GM12878 (cell line): Measurements from ENCODE around the gene DNTT. TPM values are rescaled to one million over a fixed set of nuclear protein-coding genes. Genes with fewer than 3 reads are reported as not detected.

Experiments
- ATAC-seq: fragments of 200-7000 bp; cut with Tn5 transposase; 3 replicates; pipeline ENCODE4 v1.9.1; 2020; ENCODE audit warnings: mild to moderate bottlenecking, moderate library complexity
- BruUV-seq: library from RNA; stranded (reverse); fragments of 400-500 nt; replicated peaks from 2 replicates; lab custom pipeline; 2021; lab: Mats Ljungman, UMichigan
- CTCF ChIA-PET: fragments of 300-600 bp; sonication (Branson Sonifier 250); formaldehyde crosslinking; extraction: SDS; loops from one replicate; lab custom pipeline; 2021; ENCODE audit warnings: inconsistent platforms; lab: Yijun Ruan, JAX
- POLR2A ChIA-PET: fragments of 350-600 bp; formaldehyde crosslinking; extraction: SDS; loops from one replicate; lab custom pipeline; 2021; ENCODE audit warnings: inconsistent platforms; lab: Charles Lee
- RAD21 ChIA-PET: fragments of 300-600 bp; sonication (Branson Sonifier 250); formaldehyde crosslinking; loops from one replicate; lab custom pipeline; 2023; ENCODE audit warnings: antibody characterized with exemption; ENCODE audit not compliant: unreplicated experiment; lab: Charles Lee
- SMC1A ChIA-PET: fragments of 300-600 bp; sonication (Branson Sonifier 250); formaldehyde crosslinking; loops from one replicate; lab custom pipeline; 2023; ENCODE audit not compliant: unreplicated experiment, uncharacterized antibody; lab: Charles Lee
- DNase-seq: peaks from one replicate; pipeline ENCODE4 v3.0.0-alpha.2; 2011; ENCODE audit warnings: low read depth, low spot score
- FAIRE-seq: peaks from 3 replicates; lab custom pipeline; 2011; peaks lifted over from hg19 to GRCh38; lab: Jason Lieb, UNC
- H2AFZ ChIP-seq: 2 replicates; pipeline ENCODE4 v1.6.0; 2011; ENCODE audit warnings: low read depth, low read length, control low read depth; ENCODE audit not compliant: control insufficient read depth
- H3K27ac ChIP-seq: 2 replicates; pipeline ENCODE4 v1.5.1; 2011; ENCODE audit warnings: control low read depth; ENCODE audit not compliant: control insufficient read depth, insufficient read depth
- H3K27me3 ChIP-seq, 2 experiments: replicated peaks in 1 of 2; 2 replicates each; pipeline versions ENCODE4 v1.6.0 to v1.6.1; 2011; ENCODE audit warnings: low read length in 1 of 2; ENCODE audit not compliant: control insufficient read depth in 2 of 2, insufficient read depth in 2 of 2
- H3K36me3 ChIP-seq, 2 experiments: 2 replicates each; pipeline ENCODE4 v1.5.1; 2011; ENCODE audit warnings: low read length in 1 of 2; ENCODE audit not compliant: control insufficient read depth in 2 of 2, insufficient read depth in 2 of 2
- H3K4me1 ChIP-seq: 2 replicates; pipeline ENCODE4 v1.6.1; 2011; ENCODE audit warnings: mild to moderate bottlenecking, low read length, moderate library complexity, mixed read lengths; ENCODE audit not compliant: control insufficient read depth, insufficient read depth
- H3K4me2 ChIP-seq: 2 replicates; pipeline ENCODE4 v1.6.0; 2011; ENCODE audit warnings: control low read depth; ENCODE audit not compliant: control insufficient read depth, insufficient read depth
- H3K4me3 ChIP-seq: fragments of 200-600 bp; sonication (generic); 2 replicates; pipeline ENCODE4 v1.5.1; 2016
- H3K79me2 ChIP-seq: 2 replicates; pipeline ENCODE4 v1.6.0; 2011; ENCODE audit warnings: low read length; ENCODE audit not compliant: control insufficient read depth, insufficient read depth
- H3K9ac ChIP-seq: 2 replicates; pipeline ENCODE4 v1.8.0; 2011; ENCODE audit warnings: low read length, control low read depth, mixed read lengths; ENCODE audit not compliant: control insufficient read depth, insufficient read depth
- H3K9me3 ChIP-seq: replicated peaks from 3 replicates; pipeline ENCODE4 v1.5.1; 2011; ENCODE audit warnings: mild to moderate bottlenecking, low read length; ENCODE audit not compliant: control insufficient read depth, insufficient read depth
- H4K20me1 ChIP-seq: 2 replicates; pipeline ENCODE4 v1.6.0; 2011; ENCODE audit not compliant: control insufficient read depth, insufficient read depth
- JUND ChIP-seq: IDR thresholded peaks from 2 replicates; pipeline ENCODE4 v1.6.1; 2012; ENCODE audit warnings: low read depth, mild to moderate bottlenecking, low read length, improper control_type of control experiment, moderate library complexity
- RAD51 ChIP-seq: fragments of 450-650 bp; IDR thresholded peaks from 2 replicates; pipeline ENCODE4 v1.6.1; 2016; ENCODE audit warnings: moderate library complexity, mild to moderate bottlenecking, inconsistent platforms
- TBL1XR1 ChIP-seq: IDR thresholded peaks from 2 replicates; pipeline ENCODE4 v1.6.1; 2012; ENCODE audit warnings: low read depth, low read length, improper control_type of control experiment
- WGBS: methylation state at CpG from one replicate; pipeline ENCODE4 v1.1.6; 2016; ENCODE audit warnings: low lambda C conversion rate; ENCODE audit not compliant: insufficient replicate concordance, insufficient coverage; ENCODE audit errors: missing lambda C conversion rate; 5-methylcytosine and 5-hydroxymethylcytosine counted together
- in situ Hi-C: fragments of 300-500 bp; cut with MboI; formaldehyde crosslinking; loops from 9 replicates; pipeline ENCODE4 v1.14.3; 2018; ENCODE audit warnings: mixed read lengths
- intact Hi-C: fragments of 100-400 bp; cut with micrococcal nuclease; formaldehyde crosslinking; loops from one replicate; pipeline ENCODE4 v1.14.2; 2022; ENCODE audit not compliant: unreplicated experiment
- polyA plus RNA-seq, 11 experiments: library from polyadenylated mRNA; depleted of rRNA in 4 of 11; unstranded in 6 of 11; stranded (reverse) in 5 of 11; fragments of >200 nt; fragmentation: Nextera tagmentation in 4 of 11; fragmentation: Illumina TruSeq in 1 of 11; extraction: Ambion mirVana in 4 of 11; extraction: Trizol in 1 of 11; gene quantifications; 1 replicate in 1 of 11; 2 replicates in 10 of 11; pipeline versions ENCODE4 v1.2.1 to v1.2.3, GENCODE V29; 2011 to 2016; ENCODE audit warnings: inconsistent platforms in 2 of 11, missing spikeins in 2 of 11, low read depth in 1 of 11
- total RNA-seq, 4 experiments: library from RNA; depleted of rRNA in 3 of 4; stranded (reverse); fragments of >200 nt in 3 of 4; fragmentation: Illumina TruSeq in 1 of 4; extraction: Trizol in 1 of 4; gene quantifications; 2 replicates each; pipeline versions ENCODE4 v1.2.1 to v1.2.3, GENCODE V29; 2013 to 2021
- TF ChIP-seq, protein P1 (sequence below): IDR thresholded peaks from 2 replicates; pipeline ENCODE4 v1.6.1; 2012; ENCODE audit warnings: mild to moderate bottlenecking, low read depth, low read length

The DNTT gene
- total and polyA plus RNA-seq, 10 of the 15 experiments (the other 5 are each of a cell fraction or from before 2014, with no cell fraction given): 0.06 to 0.13 (median 0.09) TPM; not detected in 5

DNA sequence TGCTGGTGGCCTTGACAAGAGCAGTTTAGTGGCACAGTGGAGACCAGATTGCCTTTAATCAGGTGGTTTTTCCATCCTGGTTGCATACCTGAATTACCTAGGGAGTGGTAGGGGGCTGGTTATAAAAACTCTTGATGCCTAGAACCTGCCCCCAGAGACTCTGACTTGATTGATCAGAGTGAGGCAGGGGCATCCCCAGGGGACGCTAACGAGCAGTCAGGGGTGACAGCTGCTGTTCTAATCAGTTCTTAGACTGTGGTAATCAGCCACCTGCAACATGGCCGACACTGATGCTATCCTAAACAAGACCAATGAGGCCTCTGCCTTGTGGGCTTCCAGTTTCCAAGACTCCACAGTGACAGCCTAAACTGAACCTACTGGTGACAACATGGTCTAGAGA is 56.5 kb downstream of the DNTT start (continued):
- TF ChIP-seq, protein P1, sequence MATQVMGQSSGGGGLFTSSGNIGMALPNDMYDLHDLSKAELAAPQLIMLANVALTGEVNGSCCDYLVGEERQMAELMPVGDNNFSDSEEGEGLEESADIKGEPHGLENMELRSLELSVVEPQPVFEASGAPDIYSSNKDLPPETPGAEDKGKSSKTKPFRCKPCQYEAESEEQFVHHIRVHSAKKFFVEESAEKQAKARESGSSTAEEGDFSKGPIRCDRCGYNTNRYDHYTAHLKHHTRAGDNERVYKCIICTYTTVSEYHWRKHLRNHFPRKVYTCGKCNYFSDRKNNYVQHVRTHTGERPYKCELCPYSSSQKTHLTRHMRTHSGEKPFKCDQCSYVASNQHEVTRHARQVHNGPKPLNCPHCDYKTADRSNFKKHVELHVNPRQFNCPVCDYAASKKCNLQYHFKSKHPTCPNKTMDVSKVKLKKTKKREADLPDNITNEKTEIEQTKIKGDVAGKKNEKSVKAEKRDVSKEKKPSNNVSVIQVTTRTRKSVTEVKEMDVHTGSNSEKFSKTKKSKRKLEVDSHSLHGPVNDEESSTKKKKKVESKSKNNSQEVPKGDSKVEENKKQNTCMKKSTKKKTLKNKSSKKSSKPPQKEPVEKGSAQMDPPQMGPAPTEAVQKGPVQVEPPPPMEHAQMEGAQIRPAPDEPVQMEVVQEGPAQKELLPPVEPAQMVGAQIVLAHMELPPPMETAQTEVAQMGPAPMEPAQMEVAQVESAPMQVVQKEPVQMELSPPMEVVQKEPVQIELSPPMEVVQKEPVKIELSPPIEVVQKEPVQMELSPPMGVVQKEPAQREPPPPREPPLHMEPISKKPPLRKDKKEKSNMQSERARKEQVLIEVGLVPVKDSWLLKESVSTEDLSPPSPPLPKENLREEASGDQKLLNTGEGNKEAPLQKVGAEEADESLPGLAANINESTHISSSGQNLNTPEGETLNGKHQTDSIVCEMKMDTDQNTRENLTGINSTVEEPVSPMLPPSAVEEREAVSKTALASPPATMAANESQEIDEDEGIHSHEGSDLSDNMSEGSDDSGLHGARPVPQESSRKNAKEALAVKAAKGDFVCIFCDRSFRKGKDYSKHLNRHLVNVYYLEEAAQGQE: no peak
- no peak for TF ChIP-seq TBL1XR1
- TF ChIP-seq, all 136 proteins: peak for 0

DNA sequence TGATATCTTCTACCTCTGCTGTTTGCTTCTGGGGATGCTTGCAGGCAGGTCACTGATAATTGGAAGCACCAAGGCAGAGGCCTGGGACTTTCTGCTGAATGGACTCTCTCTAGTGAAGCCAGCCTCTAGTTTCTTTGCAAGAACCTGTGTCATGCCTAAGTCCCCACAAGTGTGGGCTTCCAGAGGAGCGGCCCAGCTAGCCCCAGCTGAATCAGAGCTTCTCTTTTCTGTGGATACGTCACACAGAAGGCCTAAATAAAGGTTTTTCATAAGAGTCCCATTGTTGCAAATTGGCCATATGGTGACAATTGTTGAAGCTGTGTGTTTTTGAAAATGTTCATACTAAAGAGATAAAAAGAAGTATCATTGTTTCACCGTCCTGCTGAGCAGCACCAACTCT is 61.3 kb downstream of the DNTT start:
- ChIA-PET SMC1A (interaction anchor here (3.6 kb wide), 1 partner anchor 9 kb away, joined by 14 read pairs; no protein-coding TSS in a partner anchor), CTCF (interaction anchor here (0.7 to 4.0 kb wide), 3 partner anchors 10 to 376 kb away, joined by 4 to 27 read pairs (median 5); no protein-coding TSS in a partner anchor), RAD21 (no interaction called here), POLR2A (no interaction called here)
- no peaks in the 10 kb centered on the region for H3K36me3 ChIP-seq
- no peak for TF ChIP-seq RAD51
- TF ChIP-seq JUND: no peak
- no peak overlapping the region for H2AFZ ChIP-seq
- DNase-seq (no peak), ATAC-seq (no peak), FAIRE-seq (no peak)
- no peak overlapping the region for H3K9ac ChIP-seq
- H3K4me3 ChIP-seq: no peak overlapping the region
- in situ Hi-C loops (no loop called here), intact Hi-C loops (no loop called here)
- no peaks in the 10 kb centered on the region for H4K20me1 ChIP-seq
- no peak overlapping the region for H3K4me2 ChIP-seq
- no peaks in the 10 kb centered on the region for H3K79me2 ChIP-seq
- WGBS: 17% methylated on average over 3 of the region's 3 CpGs
- no TSS peak for BruUV-seq
- H3K27ac ChIP-seq: no peak overlapping the region
- no peaks in the 10 kb centered on the region for H3K9me3 ChIP-seq
- H3K27me3 ChIP-seq: peaks cover 0 to 1% of the 10 kb centered on the region in 2 experiments; a peak in 1 of 4 replicates
- H3K4me1 ChIP-seq: no peaks in the 10 kb centered on the region
